HCT116 (cell line): ENCODE results near the gene SH2D7. TPM values are rescaled to one million over a fixed set of nuclear protein-coding genes. Genes with fewer than 3 reads are reported as not detected.

ENCODE experiments used
- ATAC-seq: fragments of 200-7000 bp; cut with Tn5 transposase; 2 replicates; pipeline ENCODE4 v1.9.1; 2020; ENCODE audit warnings: mild to moderate bottlenecking, moderate library complexity
- BruUV-seq: library from RNA; stranded (reverse); fragments of 400-500 nt; replicated peaks from 2 replicates; lab custom pipeline; 2021; lab: Mats Ljungman, UMichigan
- CTCF ChIA-PET: fragments of 300-600 bp; sonication (Branson Sonifier 250); formaldehyde crosslinking; loops from one replicate; lab custom pipeline; 2021; ENCODE audit warnings: antibody characterized with exemption; lab: Charles Lee
- POLR2A ChIA-PET: fragments of 300-600, 350-600 bp; sonication (Branson Sonifier 250); formaldehyde crosslinking; loops from one replicate; lab custom pipeline; 2021; ENCODE audit warnings: antibody characterized with exemption; lab: Charles Lee
- RAD21 ChIA-PET, 2 experiments: fragments of 300-600 bp; sonication (Branson Sonifier 250); formaldehyde crosslinking; loops; one replicate each; lab custom pipeline; 2023; ENCODE audit warnings: low total read pairs in 2 of 2; ENCODE audit not compliant: uncharacterized antibody in 2 of 2, unreplicated experiment in 2 of 2, low non-redundant PET in 1 of 2; lab: Charles Lee
- DNase-seq: peaks from one replicate; pipeline ENCODE4 v3.0.0-alpha.2; 2010; ENCODE audit warnings: low read depth, low spot score
- H2AFZ ChIP-seq: fragments of 200-600 bp; shearing (Covaris generic), sonication (generic); 2 replicates; pipeline ENCODE4 v1.6.1; 2017; ENCODE audit warnings: low read depth, mixed run types, mixed read lengths, antibody characterized with exemption, low read length; ENCODE audit not compliant: poor library complexity, severe bottlenecking
- H3K27ac ChIP-seq: 2 replicates; pipeline ENCODE4 v1.5.1; 2012; ENCODE audit warnings: low read depth, low read length
- H3K27me3 ChIP-seq: fragments of 200-600 bp; sonication (generic); 2 replicates; pipeline ENCODE4 v1.6.1; 2016; ENCODE audit warnings: mixed run types, low read length, mixed read lengths; ENCODE audit not compliant: insufficient read depth
- H3K36me3 ChIP-seq, 2 experiments: fragments of 200-500 bp in 1 of 2; fragments of 200-600 bp in 1 of 2; sonication (Bioruptor generic) in 1 of 2; sonication (generic) in 1 of 2; 2 replicates each; pipeline versions ENCODE4 v1.5.1 to v1.6.1; 2014 to 2016; ENCODE audit warnings: low read length in 2 of 2, inconsistent platforms in 1 of 2, mixed read lengths in 1 of 2, mixed run types in 1 of 2; ENCODE audit not compliant: insufficient read depth in 2 of 2, control insufficient read depth in 1 of 2
- H3K4me1 ChIP-seq, 2 experiments: fragments of 200-600 bp in 1 of 2; sonication (generic) in 1 of 2; 2 replicates each; pipeline versions ENCODE4 v1.5.1 to v1.6.1; 2012 to 2017; ENCODE audit warnings: low read length in 2 of 2, inconsistent platforms in 1 of 2, mild to moderate bottlenecking in 1 of 2, mixed read lengths in 1 of 2, mixed run types in 1 of 2, moderate library complexity in 1 of 2; ENCODE audit not compliant: insufficient read depth in 2 of 2, control insufficient read depth in 1 of 2
- H3K4me2 ChIP-seq: fragments of 200-600 bp; sonication (generic); 2 replicates; pipeline ENCODE4 v1.6.1; 2017; ENCODE audit warnings: mixed run types, low read length, mixed read lengths
- H3K4me3 ChIP-seq, 2 experiments: fragments of 200-600 bp in 1 of 2; sonication (generic) in 1 of 2; replicated peaks in 1 of 2; 2 replicates each; pipeline ENCODE4 v1.5.1; 2011 to 2016; ENCODE audit warnings: low read length in 2 of 2, control low read depth in 1 of 2, low read depth in 1 of 2, mild to moderate bottlenecking in 1 of 2, mixed read lengths in 1 of 2, mixed run types in 1 of 2
- H3K79me2 ChIP-seq: fragments of 200-600 bp; sonication (generic); 2 replicates; pipeline ENCODE4 v1.6.1; 2017; ENCODE audit warnings: mild to moderate bottlenecking, mixed run types, low read length, moderate library complexity, mixed read lengths; ENCODE audit not compliant: insufficient read depth
- H3K9ac ChIP-seq: fragments of 200-600 bp; sonication (generic); 2 replicates; pipeline ENCODE4 v1.6.1; 2016; ENCODE audit warnings: low read length, mixed read lengths
- H3K9me2 ChIP-seq: fragments of 200-600 bp; sonication (generic), shearing (Covaris generic); 2 replicates; pipeline ENCODE4 v1.6.1; 2017; ENCODE audit warnings: mixed run types, mild to moderate bottlenecking, moderate library complexity; ENCODE audit not compliant: insufficient read depth
- H3K9me3 ChIP-seq, 2 experiments: fragments of 200-500 bp in 1 of 2; fragments of 200-600 bp in 1 of 2; sonication (Bioruptor generic) in 1 of 2; sonication (generic) in 1 of 2; 2 replicates each; pipeline ENCODE4 v1.6.1; 2014 to 2017; ENCODE audit warnings: low read length in 2 of 2, mixed read lengths in 2 of 2, inconsistent platforms in 1 of 2, low read depth in 1 of 2, mild to moderate bottlenecking in 1 of 2, mixed run types in 1 of 2, moderate library complexity in 1 of 2; ENCODE audit not compliant: control insufficient read depth in 1 of 2, insufficient read depth in 1 of 2
- H4K20me1 ChIP-seq: fragments of 200-600 bp; sonication (generic), shearing (Covaris generic); 2 replicates; pipeline ENCODE4 v1.6.1; 2017; ENCODE audit warnings: mixed run types, mild to moderate bottlenecking, moderate library complexity; ENCODE audit not compliant: insufficient read depth
- CBX3 ChIP-seq: IDR thresholded peaks from 2 replicates; pipeline ENCODE4 v1.6.1; 2012; ENCODE audit warnings: low read depth
- CEBPB ChIP-seq: IDR thresholded peaks from 2 replicates; pipeline ENCODE4 v1.6.1; 2012; ENCODE audit warnings: low read depth
- CTCF ChIP-seq, 3 experiments: fragments of 200-600 bp in 1 of 3; sonication (generic) in 1 of 3; IDR thresholded peaks in 2 of 3; conservative IDR thresholded peaks in 1 of 3; 2 replicates each; pipeline ENCODE4 v1.5.1; 2012 to 2017; ENCODE audit warnings: low read depth in 2 of 3, low read length in 2 of 3, antibody characterized with exemption in 1 of 3, borderline replicate concordance in 1 of 3, control low read depth in 1 of 3, mild to moderate bottlenecking in 1 of 3, mixed read lengths in 1 of 3, mixed run types in 1 of 3, moderate library complexity in 1 of 3; ENCODE audit not compliant: insufficient read depth in 1 of 3
- EGR1 ChIP-seq: IDR thresholded peaks from 2 replicates; pipeline ENCODE4 v1.6.1; 2012; ENCODE audit warnings: low read depth
- ELF1 ChIP-seq: IDR thresholded peaks from 2 replicates; pipeline ENCODE4 v1.6.1; 2012; ENCODE audit warnings: low read depth, borderline replicate concordance
- EZH2 ChIP-seq: fragments of 200-600 bp; sonication (generic); IDR thresholded peaks from 2 replicates; pipeline ENCODE4 v1.6.1; 2017; ENCODE audit warnings: antibody characterized with exemption, mixed run types
- EZH2phosphoT487 ChIP-seq: fragments of 200-600 bp; IDR thresholded peaks from 2 replicates; pipeline ENCODE4 v1.6.1; 2018; ENCODE audit warnings: antibody characterized with exemption, borderline replicate concordance
- FOSL1 ChIP-seq: IDR thresholded peaks from 2 replicates; pipeline ENCODE4 v1.6.1; 2012; ENCODE audit warnings: low read depth
- SIN3A ChIP-seq: IDR thresholded peaks from 2 replicates; pipeline ENCODE4 v1.6.1; 2012; ENCODE audit warnings: low read depth
- SP1 ChIP-seq: IDR thresholded peaks from 2 replicates; pipeline ENCODE4 v1.6.1; 2012; ENCODE audit warnings: low read depth
- TCF7L2 ChIP-seq: IDR thresholded peaks from 2 replicates; pipeline ENCODE4 v1.7.0; 2011; ENCODE audit warnings: borderline replicate concordance, inconsistent platforms; ENCODE audit not compliant: insufficient read depth, insufficient read length; ENCODE audit errors: extremely low read depth
- YY1 ChIP-seq: IDR thresholded peaks from 2 replicates; pipeline ENCODE4 v1.6.1; 2011; ENCODE audit warnings: low read length, low read depth, moderate library complexity, mild to moderate bottlenecking; ENCODE audit not compliant: insufficient replicate concordance; ENCODE audit errors: extremely low read depth
- ZFX ChIP-seq: fragments of 450-650 bp; IDR thresholded peaks from 2 replicates; pipeline ENCODE4 v1.6.1; 2017
- ZNF274 ChIP-seq: fragments of 200-500 bp; sonication (Bioruptor generic); IDR thresholded peaks from 2 replicates; pipeline ENCODE4 v1.6.1; 2014; ENCODE audit warnings: mild to moderate bottlenecking, low read depth, low read length, inconsistent platforms
- intact Hi-C: fragments of 100-400 bp; cut with micrococcal nuclease; formaldehyde crosslinking; loops from 2 replicates; pipeline ENCODE4 v1.10.0; 2022
- total RNA-seq: library from RNA; stranded (reverse); gene quantifications from one replicate; pipeline ENCODE4 v1.2.1, GENCODE V29; 2021; ENCODE audit not compliant: unreplicated experiment
- TF ChIP-seq, protein P1 (sequence below): IDR thresholded peaks from 2 replicates; pipeline ENCODE4 v1.6.1; 2012
- TF ChIP-seq, protein P2 (sequence below): IDR thresholded peaks from 2 replicates; pipeline ENCODE4 v1.6.1; 2012

SH2D7 gene
- total RNA-seq, 1 experiment from 2014 or later: not detected

DNA sequence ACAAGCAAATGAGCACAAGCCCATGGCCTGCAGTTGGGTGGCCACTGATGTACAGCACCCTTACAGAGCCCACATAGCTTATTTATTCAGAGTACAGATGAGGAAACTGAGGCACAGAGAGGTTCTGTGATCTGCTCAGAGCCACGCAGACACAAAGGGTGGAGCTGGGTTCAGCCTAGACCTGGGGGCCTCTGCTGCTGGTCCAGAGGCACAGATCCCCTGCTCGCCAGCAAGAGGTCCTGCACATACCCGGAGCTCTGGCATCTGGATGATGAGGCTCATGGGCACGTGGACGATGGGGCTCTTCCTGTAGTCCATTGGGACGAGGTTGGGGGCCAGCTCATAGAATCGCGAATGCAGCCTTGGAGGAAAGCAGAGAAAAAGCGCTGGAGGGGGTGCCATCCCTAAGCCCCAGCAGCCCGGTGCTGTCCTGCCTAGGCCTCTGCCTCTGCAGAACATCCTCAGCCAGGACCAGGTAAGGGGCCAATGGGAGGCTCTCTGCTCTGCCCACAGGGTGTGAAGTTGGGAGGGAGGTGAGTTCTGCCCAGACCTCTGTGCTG is 18.6 kb downstream of the SH2D7 start:
- Histone ChIP-seq H3K36me3 (no peaks in the 10 kb centered on the region), H3K79me2 (no peaks in the 10 kb centered on the region), H3K27ac (no peak overlapping the region), H3K4me2 (no peak overlapping the region), H3K9ac (no peak overlapping the region), H3K4me3 (no peak overlapping the region), H3K9me2 (no peaks in the 10 kb centered on the region), H3K9me3 (no peaks in the 10 kb centered on the region), H4K20me1 (no peaks in the 10 kb centered on the region), H3K4me1 (0 out of 4 replicates have a peak, but pooled peaks cover 0 to 6% of the 10 kb centered on the region in 2 experiments), H3K27me3 (no peaks in the 10 kb centered on the region), H2AFZ (no peak overlapping the region)
- no peak for TF ChIP-seq YY1
- TF ChIP-seq EGR1: no peak
- no peak for TF ChIP-seq CBX3
- TF ChIP-seq, protein P1, sequence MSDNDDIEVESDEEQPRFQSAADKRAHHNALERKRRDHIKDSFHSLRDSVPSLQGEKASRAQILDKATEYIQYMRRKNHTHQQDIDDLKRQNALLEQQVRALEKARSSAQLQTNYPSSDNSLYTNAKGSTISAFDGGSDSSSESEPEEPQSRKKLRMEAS: no peak
- TF ChIP-seq ELF1: no peak
- no peak for TF ChIP-seq SP1
- no peak for TF ChIP-seq CTCF (IDR thresholded peaks at IDR 0.05 in 2 of 3, conservative IDR thresholded peaks at IDR 0.05 in 1 of 3; ENCODE audit: borderline replicate concordance in 1 of 3, insufficient read depth in 1 of 3, low read depth in 2 of 3, low read length in 2 of 3)
- TF ChIP-seq ZNF274: no peak
- TF ChIP-seq SIN3A: no peak
- no peak for TF ChIP-seq FOSL1
- TF ChIP-seq ZFX: no peak
- TF ChIP-seq, protein P2, sequence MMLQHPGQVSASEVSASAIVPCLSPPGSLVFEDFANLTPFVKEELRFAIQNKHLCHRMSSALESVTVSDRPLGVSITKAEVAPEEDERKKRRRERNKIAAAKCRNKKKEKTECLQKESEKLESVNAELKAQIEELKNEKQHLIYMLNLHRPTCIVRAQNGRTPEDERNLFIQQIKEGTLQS: no peak
- TF ChIP-seq EZH2: no peak
- no peak for TF ChIP-seq CEBPB
- no peak for TF ChIP-seq EZH2phosphoT487
- TF ChIP-seq TCF7L2: no peak
- intact Hi-C loops: no loop called here
- no TSS peak for BruUV-seq
- ChIA-PET RAD21 (no interaction called here), CTCF (interaction anchor here (1.4 to 5.1 kb wide), 4 partner anchors 85 to 152 kb away, joined by 7 to 70 read pairs (median 17); no protein-coding TSS in a partner anchor), POLR2A (no interaction called here)
- no peak for ATAC-seq
- no peak for DNase-seq
